ENCODE data around the gene NF1. TPM values are rescaled to one million over a fixed set of nuclear protein-coding genes. Genes with fewer than 3 reads are reported as not detected.

Gene NF1
- total RNA-seq, 4 donors from 2014 or later: 66.1 to 107 (median 90.9) TPM

DNA sequence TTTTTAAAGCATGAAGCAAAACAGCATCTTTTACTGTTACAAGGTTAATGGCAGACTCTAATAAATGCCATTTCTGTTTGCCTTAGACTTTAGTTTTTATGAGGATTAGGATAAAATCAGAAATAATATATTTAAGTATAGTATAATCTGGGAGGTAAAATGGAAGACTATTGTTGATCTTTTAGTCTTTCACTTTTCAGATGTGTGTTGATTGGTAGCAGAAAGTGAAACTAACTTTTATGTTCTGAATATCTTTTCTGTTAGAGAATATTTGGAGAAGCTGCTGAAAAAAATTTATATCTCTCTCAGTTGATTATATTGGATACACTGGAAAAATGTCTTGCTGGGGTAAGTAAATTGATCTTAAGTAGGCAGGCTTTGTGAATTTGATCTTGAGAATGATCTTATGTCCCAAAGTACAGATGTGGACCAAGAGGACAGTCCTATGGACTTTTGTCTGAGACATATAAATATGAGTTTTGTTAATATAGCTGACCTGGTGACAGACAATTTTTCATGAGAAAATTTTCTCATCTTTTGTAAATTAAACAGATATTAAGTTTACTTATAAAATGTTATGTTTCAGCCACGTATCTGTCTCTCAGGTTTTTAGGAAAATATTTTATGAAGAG, 64.1 kb downstream of the NF1 start:
- Histone ChIP-seq H3K4me3 (peak overlapping the region in 1 of 4 donors; percentile 14), H3K27ac (peak overlapping the region in 3 of 4 donors; percentile 49 to 59 (median 50)), H3K36me3 (peaks cover 0 to 16% (median 0%) of the 10 kb centered on the region in 3 donors), H3K9me3 (no peaks in the 10 kb centered on the region), H3K4me1 (peaks cover 0 to 15% (median 0%) of the 10 kb centered on the region in 4 donors), H3K27me3 (no peaks in the 10 kb centered on the region)
- DNase-seq (ENCODE audit: low spot score in 2 of 2): no peak
- 36 to 50% methylated on average over 1 of the region's 1 CpG for WGBS, 2 donors
- TF ChIP-seq, protein P1, sequence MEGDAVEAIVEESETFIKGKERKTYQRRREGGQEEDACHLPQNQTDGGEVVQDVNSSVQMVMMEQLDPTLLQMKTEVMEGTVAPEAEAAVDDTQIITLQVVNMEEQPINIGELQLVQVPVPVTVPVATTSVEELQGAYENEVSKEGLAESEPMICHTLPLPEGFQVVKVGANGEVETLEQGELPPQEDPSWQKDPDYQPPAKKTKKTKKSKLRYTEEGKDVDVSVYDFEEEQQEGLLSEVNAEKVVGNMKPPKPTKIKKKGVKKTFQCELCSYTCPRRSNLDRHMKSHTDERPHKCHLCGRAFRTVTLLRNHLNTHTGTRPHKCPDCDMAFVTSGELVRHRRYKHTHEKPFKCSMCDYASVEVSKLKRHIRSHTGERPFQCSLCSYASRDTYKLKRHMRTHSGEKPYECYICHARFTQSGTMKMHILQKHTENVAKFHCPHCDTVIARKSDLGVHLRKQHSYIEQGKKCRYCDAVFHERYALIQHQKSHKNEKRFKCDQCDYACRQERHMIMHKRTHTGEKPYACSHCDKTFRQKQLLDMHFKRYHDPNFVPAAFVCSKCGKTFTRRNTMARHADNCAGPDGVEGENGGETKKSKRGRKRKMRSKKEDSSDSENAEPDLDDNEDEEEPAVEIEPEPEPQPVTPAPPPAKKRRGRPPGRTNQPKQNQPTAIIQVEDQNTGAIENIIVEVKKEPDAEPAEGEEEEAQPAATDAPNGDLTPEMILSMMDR (IDR thresholded peaks at IDR 0.05): no peak
- TF ChIP-seq EP300 (IDR thresholded peaks at IDR 0.05) (no peak), POLR2A (IDR thresholded peaks at IDR 0.05) (no peak)

DNA sequence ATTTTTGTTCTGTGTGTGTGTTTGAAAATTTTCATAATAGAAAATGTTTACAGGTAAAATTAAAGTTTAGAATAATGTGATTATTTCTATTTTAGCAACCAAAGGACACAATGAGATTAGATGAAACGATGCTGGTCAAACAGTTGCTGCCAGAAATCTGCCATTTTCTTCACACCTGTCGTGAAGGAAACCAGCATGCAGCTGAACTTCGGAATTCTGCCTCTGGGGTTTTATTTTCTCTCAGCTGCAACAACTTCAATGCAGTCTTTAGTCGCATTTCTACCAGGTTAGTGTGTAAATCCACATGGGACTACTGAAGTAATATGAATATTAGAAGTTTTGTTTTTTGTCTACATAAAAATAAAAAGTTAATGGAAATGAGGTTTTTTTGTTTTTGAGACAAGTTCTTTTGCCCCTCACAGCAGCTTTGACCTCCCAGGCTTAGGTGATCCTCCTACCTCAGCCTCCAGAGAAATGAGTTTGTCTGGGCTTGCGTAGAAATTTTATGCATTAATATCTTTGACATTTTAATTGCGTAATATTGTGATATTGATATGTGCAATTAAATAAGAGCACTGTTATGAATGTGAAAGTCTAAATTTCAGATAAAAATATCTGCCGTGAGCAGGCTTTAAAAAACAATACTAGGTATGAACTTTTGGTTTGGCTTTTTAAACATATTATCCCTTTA, 68.5 kb downstream of the NF1 start:
- H3K4me1 ChIP-seq: peaks cover 0 to 13% (median 0%) of the 10 kb centered on the region in 4 donors
- no peaks in the 10 kb centered on the region for H3K27me3 ChIP-seq
- DNase-seq (ENCODE audit: low spot score in 2 of 2): no peak
- no peak overlapping the region for H3K4me3 ChIP-seq
- peaks cover 0 to 26% (median 0%) of the 10 kb centered on the region in 3 donors for H3K36me3 ChIP-seq
- 89 to 92% methylated on average over 7 of the region's 7 CpGs for WGBS, 2 donors
- H3K27ac ChIP-seq: no peak overlapping the region
- H3K9me3 ChIP-seq: no peaks in the 10 kb centered on the region
- TF ChIP-seq POLR2A (IDR thresholded peaks at IDR 0.05) (no peak), EP300 (IDR thresholded peaks at IDR 0.05) (no peak)
- TF ChIP-seq, protein P1 (IDR thresholded peaks at IDR 0.05): no peak

DNA sequence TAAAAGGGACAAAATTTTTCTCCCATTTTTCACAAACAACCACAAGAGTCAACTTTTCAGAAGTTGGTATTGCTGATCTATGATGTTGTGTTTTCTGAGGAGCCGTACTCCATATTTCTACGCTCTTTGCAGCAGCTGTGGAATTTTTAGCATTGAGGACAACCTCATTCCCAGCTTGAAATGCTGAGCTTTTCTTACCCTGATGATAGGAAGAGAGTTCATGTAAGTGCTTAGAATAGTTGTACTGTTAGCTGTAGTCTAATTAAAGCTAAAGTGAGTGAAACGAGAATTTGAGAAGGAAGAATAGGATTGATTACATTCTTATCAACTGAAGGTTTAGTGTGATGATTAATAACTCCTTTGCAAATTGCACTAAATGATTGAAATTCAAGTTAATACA, 72.3 kb downstream of the NF1 start:
- TF ChIP-seq POLR2A (IDR thresholded peaks at IDR 0.05) (no peak), EP300 (IDR thresholded peaks at IDR 0.05) (no peak)
- TF ChIP-seq, protein P1 (IDR thresholded peaks at IDR 0.05): no peak
- H3K9me3 ChIP-seq: no peaks in the 10 kb centered on the region
- H3K4me1 ChIP-seq: no peaks in the 10 kb centered on the region
- H3K36me3 ChIP-seq: peaks cover 0 to 26% (median 0%) of the 10 kb centered on the region in 3 donors
- H3K4me3 ChIP-seq: no peak overlapping the region
- 90 to 91% methylated on average over 3 of the region's 3 CpGs for WGBS, 2 donors
- H3K27me3 ChIP-seq: no peaks in the 10 kb centered on the region
- DNase-seq (ENCODE audit: low spot score in 2 of 2): no peak
- H3K27ac ChIP-seq: no peak overlapping the region

DNA sequence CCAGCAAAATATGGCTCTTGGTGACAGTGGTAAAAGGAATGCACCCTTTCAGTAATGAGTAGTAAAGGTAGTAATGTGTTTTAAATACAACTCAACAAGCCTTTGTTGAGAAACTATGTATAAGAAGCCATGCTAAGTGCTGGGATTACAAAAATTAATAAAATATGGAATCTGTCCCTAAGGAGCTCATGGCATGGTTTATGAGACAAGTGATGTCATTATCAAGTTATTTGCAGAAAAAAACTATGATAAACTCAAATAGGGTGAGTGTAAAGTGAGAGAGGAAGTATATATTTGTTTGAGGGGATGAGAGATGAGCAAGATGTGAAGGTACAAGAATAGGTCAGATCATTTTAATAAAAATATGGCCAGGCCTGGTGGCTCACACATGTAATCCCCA, 76.9 kb downstream of the NF1 start:
- Histone ChIP-seq H3K27ac (no peak overlapping the region), H3K27me3 (no peaks in the 10 kb centered on the region), H3K4me1 (no peaks in the 10 kb centered on the region), H3K4me3 (no peak overlapping the region), H3K9me3 (no peaks in the 10 kb centered on the region), H3K36me3 (peaks cover 0 to 8% (median 0%) of the 10 kb centered on the region in 3 donors)
- no peak for DNase-seq (ENCODE audit: low spot score in 2 of 2)
- TF ChIP-seq POLR2A (IDR thresholded peaks at IDR 0.05) (no peak), EP300 (IDR thresholded peaks at IDR 0.05) (no peak)
- TF ChIP-seq, protein P1 (IDR thresholded peaks at IDR 0.05): no peak

DNA sequence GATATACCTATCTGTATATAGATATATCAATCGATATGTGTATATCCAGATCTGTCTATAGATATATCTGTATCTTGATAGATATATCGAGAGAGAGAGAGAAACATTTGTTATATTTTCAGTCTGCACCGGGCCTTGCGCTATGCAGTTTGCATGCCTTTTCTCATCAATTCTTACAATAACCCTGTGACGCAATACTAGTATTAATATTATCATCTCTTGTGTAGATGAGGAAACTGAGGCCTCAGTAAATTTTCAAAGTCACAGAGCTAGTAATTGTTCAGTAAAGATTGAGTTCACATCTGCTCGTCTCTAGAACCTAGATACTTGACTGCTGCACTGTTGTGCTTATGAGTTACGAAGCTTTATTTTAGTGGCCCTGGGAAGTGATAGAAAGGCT, 77.6 kb downstream of the NF1 start:
- no peaks in the 10 kb centered on the region for H3K9me3 ChIP-seq
- no peak overlapping the region for H3K4me3 ChIP-seq
- no peak for DNase-seq (ENCODE audit: low spot score in 2 of 2)
- WGBS, 2 donors: 97 to 98% methylated on average over 7 of the region's 7 CpGs
- H3K27me3 ChIP-seq: no peaks in the 10 kb centered on the region
- peaks cover 0 to 8% (median 0%) of the 10 kb centered on the region in 3 donors for H3K36me3 ChIP-seq
- TF ChIP-seq, protein P1 (IDR thresholded peaks at IDR 0.05): no peak
- TF ChIP-seq POLR2A (IDR thresholded peaks at IDR 0.05): no peak
- TF ChIP-seq EP300 (IDR thresholded peaks at IDR 0.05): no peak
- H3K4me1 ChIP-seq: no peaks in the 10 kb centered on the region
- no peak overlapping the region for H3K27ac ChIP-seq

Data from tibial nerve (tissue), 4 donors.